GM12878 (cell line): ENCODE measurements around the gene FBXW10B. TPM values are rescaled to one million over a fixed set of nuclear protein-coding genes. Genes with fewer than 3 reads are reported as not detected.

Experiments
- ATAC-seq: fragments of 200-7000 bp; cut with Tn5 transposase; 3 replicates; pipeline ENCODE4 v1.9.1; 2020; ENCODE audit warnings: mild to moderate bottlenecking, moderate library complexity
- BruUV-seq: library from RNA; stranded (reverse); fragments of 400-500 nt; replicated peaks from 2 replicates; lab custom pipeline; 2021; lab: Mats Ljungman, UMichigan
- CTCF ChIA-PET: fragments of 300-600 bp; sonication (Branson Sonifier 250); formaldehyde crosslinking; extraction: SDS; loops from one replicate; lab custom pipeline; 2021; ENCODE audit warnings: inconsistent platforms; lab: Yijun Ruan, JAX
- POLR2A ChIA-PET: fragments of 350-600 bp; formaldehyde crosslinking; extraction: SDS; loops from one replicate; lab custom pipeline; 2021; ENCODE audit warnings: inconsistent platforms; lab: Charles Lee
- RAD21 ChIA-PET: fragments of 300-600 bp; sonication (Branson Sonifier 250); formaldehyde crosslinking; loops from one replicate; lab custom pipeline; 2023; ENCODE audit warnings: antibody characterized with exemption; ENCODE audit not compliant: unreplicated experiment; lab: Charles Lee
- SMC1A ChIA-PET: fragments of 300-600 bp; sonication (Branson Sonifier 250); formaldehyde crosslinking; loops from one replicate; lab custom pipeline; 2023; ENCODE audit not compliant: unreplicated experiment, uncharacterized antibody; lab: Charles Lee
- DNase-seq: peaks from one replicate; pipeline ENCODE4 v3.0.0-alpha.2; 2011; ENCODE audit warnings: low read depth, low spot score
- FAIRE-seq: peaks from 3 replicates; lab custom pipeline; 2011; peaks lifted over from hg19 to GRCh38; lab: Jason Lieb, UNC
- H2AFZ ChIP-seq: 2 replicates; pipeline ENCODE4 v1.6.0; 2011; ENCODE audit warnings: low read depth, low read length, control low read depth; ENCODE audit not compliant: control insufficient read depth
- H3K27ac ChIP-seq: 2 replicates; pipeline ENCODE4 v1.5.1; 2011; ENCODE audit warnings: control low read depth; ENCODE audit not compliant: control insufficient read depth, insufficient read depth
- H3K27me3 ChIP-seq, 2 experiments: replicated peaks in 1 of 2; 2 replicates each; pipeline versions ENCODE4 v1.6.0 to v1.6.1; 2011; ENCODE audit warnings: low read length in 1 of 2; ENCODE audit not compliant: control insufficient read depth in 2 of 2, insufficient read depth in 2 of 2
- H3K36me3 ChIP-seq, 2 experiments: 2 replicates each; pipeline ENCODE4 v1.5.1; 2011; ENCODE audit warnings: low read length in 1 of 2; ENCODE audit not compliant: control insufficient read depth in 2 of 2, insufficient read depth in 2 of 2
- H3K4me1 ChIP-seq: 2 replicates; pipeline ENCODE4 v1.6.1; 2011; ENCODE audit warnings: mild to moderate bottlenecking, low read length, moderate library complexity, mixed read lengths; ENCODE audit not compliant: control insufficient read depth, insufficient read depth
- H3K4me2 ChIP-seq: 2 replicates; pipeline ENCODE4 v1.6.0; 2011; ENCODE audit warnings: control low read depth; ENCODE audit not compliant: control insufficient read depth, insufficient read depth
- H3K4me3 ChIP-seq: fragments of 200-600 bp; sonication (generic); 2 replicates; pipeline ENCODE4 v1.5.1; 2016
- H3K79me2 ChIP-seq: 2 replicates; pipeline ENCODE4 v1.6.0; 2011; ENCODE audit warnings: low read length; ENCODE audit not compliant: control insufficient read depth, insufficient read depth
- H3K9ac ChIP-seq: 2 replicates; pipeline ENCODE4 v1.8.0; 2011; ENCODE audit warnings: low read length, control low read depth, mixed read lengths; ENCODE audit not compliant: control insufficient read depth, insufficient read depth
- H3K9me3 ChIP-seq: replicated peaks from 3 replicates; pipeline ENCODE4 v1.5.1; 2011; ENCODE audit warnings: mild to moderate bottlenecking, low read length; ENCODE audit not compliant: control insufficient read depth, insufficient read depth
- H4K20me1 ChIP-seq: 2 replicates; pipeline ENCODE4 v1.6.0; 2011; ENCODE audit not compliant: control insufficient read depth, insufficient read depth
- ATF3 ChIP-seq: IDR thresholded peaks from 2 replicates; pipeline ENCODE4 v1.6.1; 2011; ENCODE audit warnings: low read depth, mild to moderate bottlenecking, low read length, moderate library complexity, borderline replicate concordance; ENCODE audit errors: extremely low read depth
- CREB1 ChIP-seq: IDR thresholded peaks from 2 replicates; pipeline ENCODE4 v1.6.1; 2012; ENCODE audit warnings: low read depth, mild to moderate bottlenecking, inconsistent platforms
- ELK1 ChIP-seq: IDR thresholded peaks from 2 replicates; pipeline ENCODE4 v1.6.1; 2012; ENCODE audit warnings: low read depth, low read length, improper control_type of control experiment
- ETV6 ChIP-seq, 2 experiments: fragments of 450-650 bp in 1 of 2; IDR thresholded peaks in 1 of 2; conservative IDR thresholded peaks in 1 of 2; 2 replicates each; pipeline ENCODE4 v1.6.1; 2014; ENCODE audit warnings: antibody characterized with exemption in 1 of 2, borderline replicate concordance in 1 of 2, low read depth in 1 of 2, mild to moderate bottlenecking in 1 of 2, moderate library complexity in 1 of 2
- IKZF1 ChIP-seq: fragments of 450-650 bp; conservative IDR thresholded peaks from 2 replicates; pipeline ENCODE4 v1.6.1; 2017; ENCODE audit warnings: antibody characterized with exemption, mild to moderate bottlenecking
- KLF5 ChIP-seq: fragments of 450-650 bp; IDR thresholded peaks from 2 replicates; pipeline ENCODE4 v1.6.1; 2014; ENCODE audit warnings: mild to moderate bottlenecking; ENCODE audit not compliant: partially characterized antibody
- MEF2B ChIP-seq: fragments of 450-650 bp; IDR thresholded peaks from 2 replicates; pipeline ENCODE4 v1.6.1; 2018; ENCODE audit warnings: mild to moderate bottlenecking, moderate library complexity; ENCODE audit not compliant: partially characterized antibody, poor library complexity, severe bottlenecking
- POLR2A ChIP-seq: IDR thresholded peaks from 2 replicates; pipeline ENCODE4 v1.6.1; 2011; ENCODE audit warnings: low read depth, mild to moderate bottlenecking, low read length
- RFX5 ChIP-seq: IDR thresholded peaks from 2 replicates; pipeline ENCODE4 v1.6.1; 2011; ENCODE audit warnings: low read depth, low read length, improper control_type of control experiment
- SIN3A ChIP-seq: IDR thresholded peaks from 2 replicates; pipeline ENCODE4 v1.6.1; 2012; ENCODE audit warnings: low read depth, low read length, improper control_type of control experiment
- SIX5 ChIP-seq: IDR thresholded peaks from 2 replicates; pipeline ENCODE4 v1.6.1; 2011; ENCODE audit warnings: mild to moderate bottlenecking, low read depth, low read length, moderate library complexity; ENCODE audit not compliant: severe bottlenecking
- SKIL ChIP-seq: fragments of 450-650 bp; IDR thresholded peaks from 2 replicates; pipeline ENCODE4 v1.6.1; 2017; ENCODE audit warnings: mild to moderate bottlenecking, low read depth, inconsistent platforms; ENCODE audit not compliant: poor library complexity, severe bottlenecking
- WGBS: methylation state at CpG from one replicate; pipeline ENCODE4 v1.1.6; 2016; ENCODE audit warnings: low lambda C conversion rate; ENCODE audit not compliant: insufficient replicate concordance, insufficient coverage; ENCODE audit errors: missing lambda C conversion rate; 5-methylcytosine and 5-hydroxymethylcytosine counted together
- in situ Hi-C: fragments of 300-500 bp; cut with MboI; formaldehyde crosslinking; loops from 9 replicates; pipeline ENCODE4 v1.14.3; 2018; ENCODE audit warnings: mixed read lengths
- intact Hi-C: fragments of 100-400 bp; cut with micrococcal nuclease; formaldehyde crosslinking; loops from one replicate; pipeline ENCODE4 v1.14.2; 2022; ENCODE audit not compliant: unreplicated experiment
- polyA plus RNA-seq, 11 experiments: library from polyadenylated mRNA; depleted of rRNA in 4 of 11; unstranded in 6 of 11; stranded (reverse) in 5 of 11; fragments of >200 nt; fragmentation: Nextera tagmentation in 4 of 11; fragmentation: Illumina TruSeq in 1 of 11; extraction: Ambion mirVana in 4 of 11; extraction: Trizol in 1 of 11; gene quantifications; 1 replicate in 1 of 11; 2 replicates in 10 of 11; pipeline versions ENCODE4 v1.2.1 to v1.2.3, GENCODE V29; 2011 to 2016; ENCODE audit warnings: inconsistent platforms in 2 of 11, missing spikeins in 2 of 11, low read depth in 1 of 11
- total RNA-seq, 4 experiments: library from RNA; depleted of rRNA in 3 of 4; stranded (reverse); fragments of >200 nt in 3 of 4; fragmentation: Illumina TruSeq in 1 of 4; extraction: Trizol in 1 of 4; gene quantifications; 2 replicates each; pipeline versions ENCODE4 v1.2.1 to v1.2.3, GENCODE V29; 2013 to 2021

Gene FBXW10B
- total and polyA plus RNA-seq, 10 of the 15 experiments (the other 5 are each of a cell fraction or from before 2014, with no cell fraction given), result 0.04 to 0.19 (median 0.11) TPM; not detected in 5

- ChIA-PET POLR2A (no interaction called here), SMC1A (no interaction called here), CTCF (no interaction called here), RAD21 (no interaction called here)
- Histone ChIP-seq H3K27me3 (no peaks in the 10 kb centered on the region), H3K27ac (peak overlapping the region; percentile 8; the same call in 1 of the 2 replicates), H3K4me1 (peaks cover 3% of the 10 kb centered on the region; the same call in 1 of the 2 replicates), H3K9ac (no peak overlapping the region), H4K20me1 (no peaks in the 10 kb centered on the region), H3K79me2 (no peaks in the 10 kb centered on the region), H3K36me3 (no peaks in the 10 kb centered on the region), H3K9me3 (no peaks in the 10 kb centered on the region), H3K4me2 (no peak overlapping the region), H2AFZ (no peak overlapping the region), H3K4me3 (no peak overlapping the region)
- ATAC-seq (peak; percentile 92), DNase-seq (peak; percentile 33), FAIRE-seq (peak; percentile 13)
- no TSS peak for BruUV-seq
- WGBS, result 25% methylated on average over 8 of the region's 8 CpGs
- in situ Hi-C loops, result no loop called here
- intact Hi-C loops, result no loop called here
- TF ChIP-seq ETV6 (conservative IDR thresholded peaks at IDR 0.05 in 1 of 2, IDR thresholded peaks at IDR 0.05 in 1 of 2; ENCODE audit: borderline replicate concordance in 1 of 2, low read depth in 1 of 2) (no peak), CREB1 (0 out of 2 replicates have a peak, but pooled peaks have one; percentile 26)
Observed at GRCh38 chr17:15651583-15652110, 32.1 kb upstream of the FBXW10B start.

- no peak for ATAC-seq
- FAIRE-seq, result no peak
- WGBS, result 97% methylated on average over 13 of the region's 14 CpGs
- no peaks in the 10 kb centered on the region for H3K36me3 ChIP-seq
- no TSS peak for BruUV-seq
- SMC1A ChIA-PET, result no interaction called here
- intact Hi-C loops (no loop called here), in situ Hi-C loops (no loop called here)
- H3K79me2 ChIP-seq, result no peaks in the 10 kb centered on the region
- POLR2A ChIA-PET, result no interaction called here
- RAD21 ChIA-PET, result no interaction called here
- H3K27me3 ChIP-seq, result no peaks in the 10 kb centered on the region
- peak overlapping the region; percentile 8; the same call in 1 of the 2 replicates for H3K27ac ChIP-seq
- H3K4me3 ChIP-seq, result no peak overlapping the region
- no peaks in the 10 kb centered on the region for H4K20me1 ChIP-seq
- no peaks in the 10 kb centered on the region for H3K9me3 ChIP-seq
- H3K4me2 ChIP-seq, result no peak overlapping the region
- H3K4me1 ChIP-seq, result peaks cover 3% of the 10 kb centered on the region; the same call in 1 of the 2 replicates
- CTCF ChIA-PET, result no interaction called here
- no peak overlapping the region for H2AFZ ChIP-seq
- no peak for DNase-seq
- H3K9ac ChIP-seq, result no peak overlapping the region
- TF ChIP-seq ELK1 (no peak), SIN3A (no peak), IKZF1 (no peak), SIX5 (no peak), KLF5 (no peak), ATF3 (no peak), MEF2B (no peak), SKIL (no peak), POLR2A (no peak), RFX5 (no peak)
Observed at GRCh38 chr17:15650741-15651582, 31.5 kb upstream of the FBXW10B start.
